Chondrocyte (in vitro differentiated cells): ENCODE results near the gene CELA1. TPM values are rescaled to one million over a fixed set of nuclear protein-coding genes. Genes with fewer than 3 reads are reported as not detected.

ENCODE experiments used
- DNase-seq: peaks from one replicate; pipeline ENCODE4 v3.0.0; 2021; ENCODE audit warnings: mixed read lengths, low spot score
- H3K27ac Mint-ChIP-seq: one replicate; pipeline ENCODE4 v1.8.0; 2021; ENCODE audit warnings: mild to moderate bottlenecking, moderate library complexity, mixed read lengths; ENCODE audit not compliant: unreplicated experiment
- H3K27me3 Mint-ChIP-seq: 2 replicates; pipeline ENCODE4 v1.8.0; 2021; ENCODE audit warnings: low read depth, mixed read lengths
- H3K36me3 Mint-ChIP-seq: 2 replicates; pipeline ENCODE4 v1.8.0; 2021; ENCODE audit warnings: low read depth, mixed read lengths
- H3K4me1 Mint-ChIP-seq: 2 replicates; pipeline ENCODE4 v1.8.0; 2021; ENCODE audit warnings: low read depth, mild to moderate bottlenecking, mixed read lengths
- H3K4me3 Mint-ChIP-seq: one replicate; pipeline ENCODE4 v1.8.0; 2021; ENCODE audit warnings: mild to moderate bottlenecking, moderate library complexity, mixed read lengths; ENCODE audit not compliant: unreplicated experiment
- H3K9me3 Mint-ChIP-seq: 2 replicates; pipeline ENCODE4 v1.8.0; 2021; ENCODE audit warnings: low read depth, mixed read lengths
- total RNA-seq: library from RNA; stranded (reverse); gene quantifications from 3 replicates; pipeline ENCODE4 v1.2.1, GENCODE V29; 2021
- TF ChIP-seq, protein P1 (sequence below): fragments of 200-600 bp; sonication (generic); IDR thresholded peaks from 2 replicates; pipeline ENCODE4 v1.5.0; 2021; ENCODE audit warnings: antibody characterized with exemption, mild to moderate bottlenecking, moderate library complexity

Gene CELA1
- total RNA-seq, 1 donor from 2014 or later, result not detected

GRCh38 chr12:51368640-51369517, 22.4 kb upstream of the CELA1 start:
- no peaks in the 10 kb centered on the region for H3K9me3 Mint-ChIP-seq
- peaks cover 26% of the 10 kb centered on the region for H3K4me1 Mint-ChIP-seq
- H3K27me3 Mint-ChIP-seq, result no peaks in the 10 kb centered on the region
- DNase-seq, result no peak
- H3K36me3 Mint-ChIP-seq, result no peaks in the 10 kb centered on the region
- no peak overlapping the region for H3K4me3 Mint-ChIP-seq
- TF ChIP-seq, protein P1, sequence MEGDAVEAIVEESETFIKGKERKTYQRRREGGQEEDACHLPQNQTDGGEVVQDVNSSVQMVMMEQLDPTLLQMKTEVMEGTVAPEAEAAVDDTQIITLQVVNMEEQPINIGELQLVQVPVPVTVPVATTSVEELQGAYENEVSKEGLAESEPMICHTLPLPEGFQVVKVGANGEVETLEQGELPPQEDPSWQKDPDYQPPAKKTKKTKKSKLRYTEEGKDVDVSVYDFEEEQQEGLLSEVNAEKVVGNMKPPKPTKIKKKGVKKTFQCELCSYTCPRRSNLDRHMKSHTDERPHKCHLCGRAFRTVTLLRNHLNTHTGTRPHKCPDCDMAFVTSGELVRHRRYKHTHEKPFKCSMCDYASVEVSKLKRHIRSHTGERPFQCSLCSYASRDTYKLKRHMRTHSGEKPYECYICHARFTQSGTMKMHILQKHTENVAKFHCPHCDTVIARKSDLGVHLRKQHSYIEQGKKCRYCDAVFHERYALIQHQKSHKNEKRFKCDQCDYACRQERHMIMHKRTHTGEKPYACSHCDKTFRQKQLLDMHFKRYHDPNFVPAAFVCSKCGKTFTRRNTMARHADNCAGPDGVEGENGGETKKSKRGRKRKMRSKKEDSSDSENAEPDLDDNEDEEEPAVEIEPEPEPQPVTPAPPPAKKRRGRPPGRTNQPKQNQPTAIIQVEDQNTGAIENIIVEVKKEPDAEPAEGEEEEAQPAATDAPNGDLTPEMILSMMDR, result no peak
- H3K27ac Mint-ChIP-seq, result no peak overlapping the region

- DNase-seq, result no peak
- H3K4me1 Mint-ChIP-seq, result peaks cover 8% of the 10 kb centered on the region
- H3K9me3 Mint-ChIP-seq, result no peaks in the 10 kb centered on the region
- H3K27me3 Mint-ChIP-seq, result no peaks in the 10 kb centered on the region
- TF ChIP-seq, protein P1, result no peak
- H3K4me3 Mint-ChIP-seq, result no peak overlapping the region
- H3K36me3 Mint-ChIP-seq, result no peaks in the 10 kb centered on the region
- no peak overlapping the region for H3K27ac Mint-ChIP-seq
Observed at GRCh38 chr12:51365276-51365675, 18.8 kb upstream of the CELA1 start.

DNA sequence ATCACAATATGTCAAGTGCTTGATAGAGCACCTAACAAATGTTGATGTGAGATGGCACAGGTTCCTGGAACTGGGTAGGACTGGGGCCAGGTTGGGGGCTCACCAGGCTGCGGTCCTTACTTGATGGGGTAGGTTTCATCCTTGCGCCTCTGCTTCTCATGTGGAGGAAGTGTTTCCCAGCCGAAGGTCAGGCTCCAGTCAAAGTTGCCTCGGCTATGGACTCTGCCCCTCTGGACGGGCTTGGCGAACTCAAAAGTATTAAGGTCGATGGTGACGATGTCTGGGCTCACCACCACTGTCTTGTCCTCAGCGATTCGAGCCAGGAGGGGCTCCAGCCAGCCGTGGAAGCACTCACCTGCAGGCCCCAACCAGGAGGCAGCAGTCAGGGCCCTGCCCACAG, 17.5 kb upstream of the CELA1 start:
- Mint-ChIP-seq H3K9me3 (no peaks in the 10 kb centered on the region), H3K27ac (no peak overlapping the region), H3K4me3 (no peak overlapping the region)

DNA sequence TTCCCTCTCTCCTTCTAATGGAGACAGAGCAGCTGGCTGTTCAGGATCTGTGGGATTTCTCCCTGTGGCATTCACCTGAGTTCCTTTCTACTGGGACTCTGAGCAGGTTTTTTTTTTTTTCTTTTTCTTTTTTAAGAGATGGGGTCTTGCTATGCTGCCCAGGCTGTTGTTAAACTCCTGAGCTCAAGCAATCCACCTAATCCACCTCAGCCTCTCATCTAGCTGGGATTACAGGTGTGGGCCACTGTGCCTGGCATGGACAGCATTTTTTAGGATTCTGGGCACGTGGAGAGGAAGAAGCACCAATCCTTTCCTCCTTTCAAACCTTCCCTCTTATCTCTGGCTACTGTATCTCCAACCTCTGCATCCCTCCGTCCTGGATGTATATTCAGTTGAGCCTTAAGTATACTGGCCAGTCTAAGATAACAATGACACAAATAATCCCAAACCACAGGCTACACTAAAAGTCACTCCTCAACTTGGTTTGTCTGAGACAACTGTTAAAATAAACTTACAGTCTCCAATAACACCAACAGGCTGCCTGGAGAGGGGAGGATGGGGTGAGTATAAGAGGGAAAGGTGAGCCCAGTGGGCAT, 16.4 kb upstream of the CELA1 start:
- Mint-ChIP-seq H3K4me3 (no peak overlapping the region), H3K4me1 (peaks cover 3% of the 10 kb centered on the region), H3K27me3 (no peaks in the 10 kb centered on the region), H3K9me3 (no peaks in the 10 kb centered on the region), H3K27ac (no peak overlapping the region), H3K36me3 (no peaks in the 10 kb centered on the region)
- DNase-seq, result no peak
- TF ChIP-seq, protein P1, result no peak

More for the DNA sequence above, 17.5 kb upstream of the CELA1 start:
- H3K36me3 Mint-ChIP-seq, result no peaks in the 10 kb centered on the region
- no peaks in the 10 kb centered on the region for H3K27me3 Mint-ChIP-seq
- TF ChIP-seq, protein P1, result no peak
- DNase-seq, result no peak
- H3K4me1 Mint-ChIP-seq, result peaks cover 3% of the 10 kb centered on the region

DNA sequence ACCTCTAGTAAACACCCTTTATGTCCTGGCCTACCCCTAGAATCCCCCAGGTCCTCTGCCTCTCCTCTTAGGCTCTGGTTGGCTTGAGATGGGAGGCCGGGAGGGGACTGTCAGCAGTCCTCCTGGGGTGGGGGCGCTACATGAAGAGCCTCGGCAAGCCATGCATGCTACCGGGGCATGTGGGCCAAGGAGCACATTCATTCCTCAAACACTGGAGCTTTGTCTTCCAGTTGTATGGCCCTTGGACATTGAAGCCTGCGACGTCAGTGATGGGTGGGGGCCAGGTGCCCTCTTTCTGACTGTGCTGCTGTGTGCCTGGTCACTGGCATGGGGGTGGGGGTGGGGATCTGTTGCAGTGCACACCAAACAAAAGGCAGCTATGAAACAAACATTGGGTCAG, 15.8 kb upstream of the CELA1 start:
- TF ChIP-seq, protein P1, result no peak
- Mint-ChIP-seq H3K27ac (no peak overlapping the region), H3K36me3 (no peaks in the 10 kb centered on the region), H3K9me3 (no peaks in the 10 kb centered on the region), H3K4me3 (no peak overlapping the region), H3K4me1 (peaks cover 3% of the 10 kb centered on the region), H3K27me3 (no peaks in the 10 kb centered on the region)
- no peak for DNase-seq
